Astrocyte (in vitro differentiated cells and primary cell): Measurements from ENCODE around the gene NCBP3.

Source experiments
- CTCF ChIP-seq: IDR thresholded peaks from 2 replicates; pipeline ENCODE4 v1.5.1; 2011; ENCODE audit warnings: low read depth, mild to moderate bottlenecking, inconsistent platforms, low read length, moderate library complexity; ENCODE audit not compliant: insufficient read depth
- EZH2 ChIP-seq: IDR thresholded peaks from 2 replicates; pipeline ENCODE4 v1.6.1; 2012; ENCODE audit warnings: mild to moderate bottlenecking, low read length, inconsistent platforms; ENCODE audit not compliant: insufficient read depth

GRCh38 chr17:3777366-3778120, 68.5 kb downstream of the NCBP3 start:
- TF ChIP-seq CTCF (no peak), EZH2 (no peak)
